ENCODE data around the gene PLA1A.

The PLA1A gene

GRCh38 chr3:119630880-119631329 lies 33.2 kb downstream of the PLA1A start:
- TF ChIP-seq CTCF (IDR thresholded peaks at IDR 0.05) = no peak
- DNase-seq = no peak
- no peaks in the 10 kb centered on the region for H3K36me3 Mint-ChIP-seq (ENCODE audit: low read depth)
- H3K9me3 Mint-ChIP-seq = no peaks in the 10 kb centered on the region
- no peak overlapping the region for H3K27ac Mint-ChIP-seq
- H3K4me3 Mint-ChIP-seq = no peak overlapping the region
- peaks cover 16% of the 10 kb centered on the region for H3K4me1 Mint-ChIP-seq
- H3K27me3 Mint-ChIP-seq (ENCODE audit: low read depth, poor library complexity) = peaks cover 12% of the 10 kb centered on the region

- peaks cover 11% of the 10 kb centered on the region for H3K27me3 Mint-ChIP-seq (ENCODE audit: low read depth, poor library complexity)
- H3K4me3 Mint-ChIP-seq = no peak overlapping the region
- peaks cover 15% of the 10 kb centered on the region for H3K4me1 Mint-ChIP-seq
- H3K36me3 Mint-ChIP-seq (ENCODE audit: low read depth) = no peaks in the 10 kb centered on the region
- no peaks in the 10 kb centered on the region for H3K9me3 Mint-ChIP-seq
- no peak for DNase-seq
- H3K27ac Mint-ChIP-seq = no peak overlapping the region
- TF ChIP-seq CTCF (IDR thresholded peaks at IDR 0.05) = no peak
Observed at GRCh38 chr3:119631516-119631915, 33.8 kb downstream of the PLA1A start.

- no peak for TF ChIP-seq CTCF (IDR thresholded peaks at IDR 0.05)
- Mint-ChIP-seq H3K9me3 (no peaks in the 10 kb centered on the region), H3K4me1 (peaks cover 15% of the 10 kb centered on the region), H3K27me3 (ENCODE audit: low read depth, poor library complexity) (peaks cover 11% of the 10 kb centered on the region), H3K36me3 (ENCODE audit: low read depth) (no peaks in the 10 kb centered on the region), H3K27ac (no peak overlapping the region), H3K4me3 (no peak overlapping the region)
- DNase-seq = no peak
Observed at GRCh38 chr3:119632216-119632615, 34.5 kb downstream of the PLA1A start.

- DNase-seq = no peak
- Mint-ChIP-seq H3K36me3 (ENCODE audit: low read depth) (no peaks in the 10 kb centered on the region), H3K4me1 (peaks cover 18% of the 10 kb centered on the region), H3K27me3 (ENCODE audit: low read depth, poor library complexity) (peaks cover 8% of the 10 kb centered on the region), H3K4me3 (no peak overlapping the region), H3K9me3 (no peaks in the 10 kb centered on the region), H3K27ac (no peak overlapping the region)
- no peak for TF ChIP-seq CTCF (IDR thresholded peaks at IDR 0.05)
Observed at GRCh38 chr3:119632829-119633228, 35.1 kb downstream of the PLA1A start.

- H3K4me3 Mint-ChIP-seq = no peak overlapping the region
- no peaks in the 10 kb centered on the region for H3K9me3 Mint-ChIP-seq
- no peaks in the 10 kb centered on the region for H3K36me3 Mint-ChIP-seq (ENCODE audit: low read depth)
- DNase-seq = no peak
- TF ChIP-seq CTCF (IDR thresholded peaks at IDR 0.05) = no peak
- no peak overlapping the region for H3K27ac Mint-ChIP-seq
- peaks cover 30% of the 10 kb centered on the region for H3K4me1 Mint-ChIP-seq
- H3K27me3 Mint-ChIP-seq (ENCODE audit: low read depth, poor library complexity) = peaks cover 3% of the 10 kb centered on the region
Observed at GRCh38 chr3:119635719-119636118, 38.0 kb downstream of the PLA1A start.

- H3K9me3 Mint-ChIP-seq = no peaks in the 10 kb centered on the region
- H3K27me3 Mint-ChIP-seq (ENCODE audit: low read depth, poor library complexity) = no peaks in the 10 kb centered on the region
- DNase-seq = no peak
- no peak overlapping the region for H3K27ac Mint-ChIP-seq
- no peak for TF ChIP-seq CTCF (IDR thresholded peaks at IDR 0.05)
- peaks cover 30% of the 10 kb centered on the region for H3K4me1 Mint-ChIP-seq
- H3K36me3 Mint-ChIP-seq (ENCODE audit: low read depth) = peaks cover 5% of the 10 kb centered on the region
- H3K4me3 Mint-ChIP-seq = no peak overlapping the region
Observed at GRCh38 chr3:119636249-119636648, 38.6 kb downstream of the PLA1A start.
